ENCODE results near the gene NODAL.
"Not testable (repeated sequence)": the region's sequence is repeated elsewhere in the genome, so short reads cannot be mapped to it uniquely, and the experiment has no call there.

The NODAL gene

GRCh38 chr10:70441161-70441894, at the start of gene NODAL:
Gene NODAL (minus strand): TSS chr10:70441681. CDS start chr10:70441667, 14 bp downstream.
- DNase-seq (ENCODE audit: low read depth in 1 of 2, low spot score in 1 of 2): no peak

- no peak for DNase-seq (ENCODE audit: low read depth in 1 of 2, low spot score in 1 of 2)
Observed at GRCh38 chr10:70490142-70490541, 48.7 kb upstream of the NODAL start.

- DNase-seq (ENCODE audit: low read depth in 1 of 2, low spot score in 1 of 2): no peak
Observed at GRCh38 chr10:70487824-70488223, 46.3 kb upstream of the NODAL start.

GRCh38 chr10:70483872-70484271, 42.4 kb upstream of the NODAL start:
- DNase-seq (ENCODE audit: low read depth in 1 of 2, low spot score in 1 of 2): not testable (repeated sequence)

GRCh38 chr10:70482982-70483760, 41.7 kb upstream of the NODAL start:
- no peak for DNase-seq (ENCODE audit: low read depth in 1 of 2, low spot score in 1 of 2)

- DNase-seq (ENCODE audit: low read depth in 1 of 2, low spot score in 1 of 2): no peak
Observed at GRCh38 chr10:70481831-70482530, 40.5 kb upstream of the NODAL start.

- no peak for DNase-seq (ENCODE audit: low read depth in 1 of 2, low spot score in 1 of 2)
Observed at GRCh38 chr10:70481105-70481504, 39.6 kb upstream of the NODAL start.

GRCh38 chr10:70480239-70480861, 38.9 kb upstream of the NODAL start:
- DNase-seq (ENCODE audit: low read depth in 1 of 2, low spot score in 1 of 2): no peak

GRCh38 chr10:70479626-70480238, 38.3 kb upstream of the NODAL start:
- DNase-seq (ENCODE audit: low read depth in 1 of 2, low spot score in 1 of 2): no peak

- no peak for DNase-seq (ENCODE audit: low read depth in 1 of 2, low spot score in 1 of 2)
Observed at GRCh38 chr10:70479165-70479581, 37.7 kb upstream of the NODAL start.

GRCh38 chr10:70478191-70479164, 37.0 kb upstream of the NODAL start, which contains the start of gene PALD1:
Gene PALD1 (plus strand): TSS chr10:70478767. CDS start chr10:70525952, 47,185 bp downstream.
- DNase-seq (ENCODE audit: low read depth in 1 of 2, low spot score in 1 of 2): peak in 1 of 2 donors; percentile 32

GRCh38 chr10:70477661-70478162, 36.2 kb upstream of the NODAL start:
- peak; percentile 50 to 63 for DNase-seq (ENCODE audit: low read depth in 1 of 2, low spot score in 1 of 2)

GRCh38 chr10:70476249-70477035, 35.0 kb upstream of the NODAL start:
- no peak for DNase-seq (ENCODE audit: low read depth in 1 of 2, low spot score in 1 of 2)

- DNase-seq (ENCODE audit: low read depth in 1 of 2, low spot score in 1 of 2): no peak
Observed at GRCh38 chr10:70475661-70476060, 34.2 kb upstream of the NODAL start.

GRCh38 chr10:70474780-70475179, 33.3 kb upstream of the NODAL start:
- no peak for DNase-seq (ENCODE audit: low read depth in 1 of 2, low spot score in 1 of 2)

GRCh38 chr10:70472799-70473454, 31.4 kb upstream of the NODAL start:
- DNase-seq (ENCODE audit: low read depth in 1 of 2, low spot score in 1 of 2): no peak

- no peak for DNase-seq (ENCODE audit: low read depth in 1 of 2, low spot score in 1 of 2)
Observed at GRCh38 chr10:70466951-70467350, 25.5 kb upstream of the NODAL start.

- no peak for DNase-seq (ENCODE audit: low read depth in 1 of 2, low spot score in 1 of 2)
Observed at GRCh38 chr10:70465832-70466231, 24.4 kb upstream of the NODAL start.

Measured in stimulated activated CD4-positive, alpha-beta T cell treated with anti-CD3 and anti-CD28 coated beads, Interleukin-15, amount 100 ng/mL, for 1 hour (primary cell).